Bronchial epithelial cell (primary cell): ENCODE data around the gene ALPG. TPM values are rescaled to one million over a fixed set of nuclear protein-coding genes. Genes with fewer than 3 reads are reported as not detected.
"Not testable (repeated sequence)": the region's sequence is repeated elsewhere in the genome, so short reads cannot be mapped to it uniquely, and the experiment has no call there.

ENCODE experiments used
- DNase-seq: peaks from one replicate; pipeline ENCODE4 v3.0.0-alpha.2; 2010; ENCODE audit warnings: low read depth
- FAIRE-seq: peaks from 2 replicates; lab custom pipeline; 2011; peaks lifted over from hg19 to GRCh38; lab: Jason Lieb, UNC
- H3K27me3 ChIP-seq: 2 replicates; pipeline ENCODE4 v1.5.1; 2011; ENCODE audit warnings: low read length; ENCODE audit not compliant: control insufficient read depth, insufficient read depth
- H3K36me3 ChIP-seq: 2 replicates; pipeline ENCODE4 v1.5.1; 2011; ENCODE audit warnings: low read length; ENCODE audit not compliant: control insufficient read depth, insufficient read depth
- H3K4me3 ChIP-seq: 2 replicates; pipeline ENCODE4 v1.5.1; 2011; ENCODE audit warnings: mild to moderate bottlenecking, low read depth, low read length, control low read depth
- total RNA-seq: library from RNA; depleted of rRNA; stranded (reverse); fragments of >200 nt; gene quantifications from 2 replicates; pipeline ENCODE4 v1.2.1, GENCODE V29; 2014
- TF ChIP-seq, protein P1 (sequence below): IDR thresholded peaks from 2 replicates; pipeline ENCODE4 v1.5.1; 2011; ENCODE audit warnings: mild to moderate bottlenecking, moderate library complexity, low read length, control low read depth, inconsistent platforms; ENCODE audit not compliant: insufficient read depth, severe bottlenecking

Gene ALPG
- total RNA-seq, 1 donor from 2014 or later = not detected

GRCh38 chr2:232388324-232388891, 18.2 kb upstream of the ALPG start:
- FAIRE-seq = no peak
- Histone ChIP-seq H3K4me3 (no peak overlapping the region), H3K27me3 (peaks cover 45% of the 10 kb centered on the region), H3K36me3 (no peaks in the 10 kb centered on the region)
- TF ChIP-seq, protein P1, sequence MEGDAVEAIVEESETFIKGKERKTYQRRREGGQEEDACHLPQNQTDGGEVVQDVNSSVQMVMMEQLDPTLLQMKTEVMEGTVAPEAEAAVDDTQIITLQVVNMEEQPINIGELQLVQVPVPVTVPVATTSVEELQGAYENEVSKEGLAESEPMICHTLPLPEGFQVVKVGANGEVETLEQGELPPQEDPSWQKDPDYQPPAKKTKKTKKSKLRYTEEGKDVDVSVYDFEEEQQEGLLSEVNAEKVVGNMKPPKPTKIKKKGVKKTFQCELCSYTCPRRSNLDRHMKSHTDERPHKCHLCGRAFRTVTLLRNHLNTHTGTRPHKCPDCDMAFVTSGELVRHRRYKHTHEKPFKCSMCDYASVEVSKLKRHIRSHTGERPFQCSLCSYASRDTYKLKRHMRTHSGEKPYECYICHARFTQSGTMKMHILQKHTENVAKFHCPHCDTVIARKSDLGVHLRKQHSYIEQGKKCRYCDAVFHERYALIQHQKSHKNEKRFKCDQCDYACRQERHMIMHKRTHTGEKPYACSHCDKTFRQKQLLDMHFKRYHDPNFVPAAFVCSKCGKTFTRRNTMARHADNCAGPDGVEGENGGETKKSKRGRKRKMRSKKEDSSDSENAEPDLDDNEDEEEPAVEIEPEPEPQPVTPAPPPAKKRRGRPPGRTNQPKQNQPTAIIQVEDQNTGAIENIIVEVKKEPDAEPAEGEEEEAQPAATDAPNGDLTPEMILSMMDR = no peak
- DNase-seq = no peak

DNA sequence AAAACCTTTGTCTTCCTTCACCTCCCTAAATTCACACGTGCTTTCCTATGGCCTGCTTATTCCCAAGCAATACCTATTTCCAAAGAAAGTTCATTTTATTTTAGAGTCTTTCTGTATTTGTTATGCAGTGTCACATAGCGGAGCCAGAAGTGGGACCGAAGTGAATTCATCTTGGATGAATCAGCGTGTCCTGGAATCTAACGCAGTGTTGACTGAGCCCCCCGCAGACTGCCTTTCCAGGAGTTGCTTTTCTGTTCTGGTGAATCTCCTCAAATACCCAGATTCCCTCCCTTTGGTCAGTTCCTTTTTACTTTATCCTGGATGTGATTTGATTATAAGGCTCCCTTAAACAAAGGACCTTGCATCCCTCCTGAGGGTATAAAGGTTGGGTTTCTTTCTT, 17.3 kb upstream of the ALPG start:
- H3K36me3 ChIP-seq = no peaks in the 10 kb centered on the region
- peaks cover 42% of the 10 kb centered on the region for H3K27me3 ChIP-seq
- DNase-seq = no peak
- H3K4me3 ChIP-seq = no peak overlapping the region
- TF ChIP-seq, protein P1 = no peak
- no peak for FAIRE-seq

DNA sequence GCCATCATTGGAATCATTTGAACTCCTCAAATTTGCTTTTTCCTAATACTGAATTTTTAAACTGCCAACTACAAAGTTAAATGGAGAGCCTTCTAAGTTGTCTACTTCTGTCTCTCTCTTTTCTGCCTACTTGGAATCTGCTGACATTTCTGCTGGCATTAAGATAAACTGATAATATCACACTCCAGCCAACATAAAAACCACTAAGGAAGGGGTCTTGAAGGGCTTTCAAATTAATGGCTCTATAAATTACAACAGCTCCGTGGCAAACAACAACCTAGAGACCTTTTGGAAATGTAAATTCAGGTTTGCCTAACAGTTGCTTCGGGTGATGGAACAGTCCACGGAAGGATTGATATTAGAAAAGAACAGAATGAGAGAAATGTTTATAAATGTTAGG, 16.0 kb upstream of the ALPG start:
- Histone ChIP-seq H3K4me3 (no peak overlapping the region), H3K27me3 (peaks cover 37% of the 10 kb centered on the region), H3K36me3 (no peaks in the 10 kb centered on the region)
- TF ChIP-seq, protein P1 = no peak
- FAIRE-seq = no peak
- no peak for DNase-seq

- no peak for DNase-seq
- no peaks in the 10 kb centered on the region for H3K36me3 ChIP-seq
- TF ChIP-seq, protein P1 = no peak
- H3K27me3 ChIP-seq = peaks cover 10% of the 10 kb centered on the region
- no peak overlapping the region for H3K4me3 ChIP-seq
- no peak for FAIRE-seq
Measured at GRCh38 chr2:232393556-232393955, 13.1 kb upstream of the ALPG start.

GRCh38 chr2:232394431-232394830, 12.2 kb upstream of the ALPG start:
- not testable (repeated sequence) for H3K4me3 ChIP-seq, H3K36me3 ChIP-seq, DNase-seq, FAIRE-seq, H3K27me3 ChIP-seq

GRCh38 chr2:232395586-232395985, 11.1 kb upstream of the ALPG start:
- Histone ChIP-seq H3K27me3 (peaks cover 2% of the 10 kb centered on the region), H3K4me3 (no peak overlapping the region), H3K36me3 (no peaks in the 10 kb centered on the region)
- FAIRE-seq (no peak), DNase-seq (no peak)
- TF ChIP-seq, protein P1 = no peak
